Fibroblast of lung (primary cell): ENCODE measurements around the gene PRPS2. TPM values are rescaled to one million over a fixed set of nuclear protein-coding genes. Genes with fewer than 3 reads are reported as not detected.

Source experiments
- DNase-seq, 2 donors: peaks; one replicate each; pipeline versions ENCODE4 v3.0.0 to v3.0.0-alpha.2; 2010; ENCODE audit warnings: low read depth in 2 of 2
- H2AFZ ChIP-seq: 2 replicates; pipeline ENCODE4 v1.5.1; 2012; ENCODE audit warnings: low read length, control low read depth, inconsistent platforms
- H3K27ac ChIP-seq: 2 replicates; pipeline ENCODE4 v1.5.1; 2011; ENCODE audit warnings: low read length, control low read depth; ENCODE audit not compliant: insufficient read depth
- H3K27me3 ChIP-seq: 2 replicates; pipeline ENCODE4 v1.5.1; 2011; ENCODE audit warnings: mild to moderate bottlenecking, low read length; ENCODE audit not compliant: control insufficient read depth, insufficient read depth
- H3K36me3 ChIP-seq: 2 replicates; pipeline ENCODE4 v1.5.1; 2011; ENCODE audit warnings: low read length; ENCODE audit not compliant: control insufficient read depth, insufficient read depth
- H3K4me1 ChIP-seq: 2 replicates; pipeline ENCODE4 v1.5.1; 2011; ENCODE audit warnings: low read length; ENCODE audit not compliant: control insufficient read depth, insufficient read depth; ENCODE audit errors: extremely low read depth
- H3K4me2 ChIP-seq: 2 replicates; pipeline ENCODE4 v1.5.1; 2011; ENCODE audit warnings: low read length, control low read depth; ENCODE audit not compliant: insufficient read depth; ENCODE audit errors: extremely low read depth
- H3K4me3 ChIP-seq, 4 experiments: fragments of 200-600 bp in 1 of 4; sonication (generic) in 1 of 4; replicated peaks in 1 of 4; 2 replicates each; pipeline ENCODE4 v1.5.1; 2011 to 2016; ENCODE audit warnings: low read length in 4 of 4, low read depth in 3 of 4, mild to moderate bottlenecking in 3 of 4, control low read depth in 2 of 4, inconsistent platforms in 1 of 4, mixed read lengths in 1 of 4; ENCODE audit not compliant: insufficient read depth in 1 of 4; ENCODE audit errors: control extremely low read depth in 1 of 4
- H3K79me2 ChIP-seq: 2 replicates; pipeline ENCODE4 v1.5.1; 2012; ENCODE audit warnings: mild to moderate bottlenecking, low read length, inconsistent platforms; ENCODE audit not compliant: control insufficient read depth, insufficient read depth
- H3K9ac ChIP-seq: 2 replicates; pipeline ENCODE4 v1.5.1; 2011; ENCODE audit warnings: mild to moderate bottlenecking, low read length, control low read depth; ENCODE audit not compliant: insufficient read depth
- H3K9me3 ChIP-seq: 2 replicates; pipeline ENCODE4 v1.5.1; 2012; ENCODE audit warnings: low read depth, low read length; ENCODE audit not compliant: control insufficient read depth, insufficient read depth
- H4K20me1 ChIP-seq: 2 replicates; pipeline ENCODE4 v1.5.1; 2011; ENCODE audit warnings: low read length; ENCODE audit not compliant: control insufficient read depth, insufficient read depth; ENCODE audit errors: extremely low read depth
- CTCF ChIP-seq, 2 donors: IDR thresholded peaks in 1 of 2; conservative IDR thresholded peaks in 1 of 2; 1 replicate in 1 of 2; 2 replicates in 1 of 2; pipeline ENCODE4 v1.5.1; 2011 to 2012; ENCODE audit warnings: low read length in 2 of 2, control low read depth in 1 of 2, inconsistent platforms in 1 of 2, low read depth in 1 of 2, mild to moderate bottlenecking in 1 of 2
- EZH2 ChIP-seq: IDR thresholded peaks from 2 replicates; pipeline ENCODE4 v1.5.1; 2012; ENCODE audit warnings: low read length, control low read depth, mild to moderate bottlenecking; ENCODE audit errors: missing control alignments
- polyA plus RNA-seq, 2 donors: library from polyadenylated mRNA; depleted of rRNA in 1 of 2; stranded (reverse) in 1 of 2; unstranded in 1 of 2; fragments of >200 nt; gene quantifications; 2 replicates each; pipeline ENCODE4 v1.2.1, GENCODE V29; 2011 to 2012; ENCODE audit warnings: missing spikeins in 1 of 2
- total RNA-seq: library from RNA; depleted of rRNA; stranded (reverse); fragments of >200 nt; gene quantifications from 2 replicates; pipeline ENCODE4 v1.2.1, GENCODE V29; 2014

The PRPS2 gene
- total and polyA plus RNA-seq, 2 donors (not counting 1 experiment from before 2014, with no cell fraction given): 13.6 to 25.3 TPM

- H3K27ac ChIP-seq: no peak overlapping the region
- no peaks in the 10 kb centered on the region for H3K4me1 ChIP-seq
- H3K79me2 ChIP-seq: no peaks in the 10 kb centered on the region
- H3K4me3 ChIP-seq: no peak overlapping the region
- H4K20me1 ChIP-seq: no peaks in the 10 kb centered on the region
- H3K4me2 ChIP-seq: no peak overlapping the region
- no peaks in the 10 kb centered on the region for H3K9me3 ChIP-seq
- no peak for DNase-seq
- H3K27me3 ChIP-seq: no peaks in the 10 kb centered on the region
- no peak for TF ChIP-seq EZH2
- H3K9ac ChIP-seq: no peak overlapping the region
- no peak overlapping the region for H2AFZ ChIP-seq
- no peaks in the 10 kb centered on the region for H3K36me3 ChIP-seq
Observed at GRCh38 chrX:12767856-12768255, 23.4 kb upstream of the PRPS2 start.

GRCh38 chrX:12768491-12768890 is 22.7 kb upstream of the PRPS2 start:
- H3K79me2 ChIP-seq: no peaks in the 10 kb centered on the region
- TF ChIP-seq CTCF (conservative IDR thresholded peaks at IDR 0.05 in 1 of 2, IDR thresholded peaks at IDR 0.05 in 1 of 2; ENCODE audit: low read depth in 1 of 2, low read length in 2 of 2) (no peak), EZH2 (no peak)

GRCh38 chrX:12770440-12770839 is 20.8 kb upstream of the PRPS2 start:
- H3K4me1 ChIP-seq: no peaks in the 10 kb centered on the region
- no peak overlapping the region for H3K9ac ChIP-seq
- no peaks in the 10 kb centered on the region for H3K9me3 ChIP-seq
- H3K27me3 ChIP-seq: no peaks in the 10 kb centered on the region
- no peak overlapping the region for H2AFZ ChIP-seq
- no peak overlapping the region for H3K4me3 ChIP-seq
- peak in 1 of 2 donors; percentile 39 for DNase-seq
- H3K36me3 ChIP-seq: no peaks in the 10 kb centered on the region
- H3K79me2 ChIP-seq: no peaks in the 10 kb centered on the region
- H3K4me2 ChIP-seq: no peak overlapping the region
- TF ChIP-seq EZH2 (no peak), CTCF (conservative IDR thresholded peaks at IDR 0.05 in 1 of 2, IDR thresholded peaks at IDR 0.05 in 1 of 2; ENCODE audit: low read depth in 1 of 2, low read length in 2 of 2) (peak; percentile 16 to 47)
- H3K27ac ChIP-seq: no peak overlapping the region
- H4K20me1 ChIP-seq: no peaks in the 10 kb centered on the region

More at GRCh38 chrX:12768491-12768890, 22.7 kb upstream of the PRPS2 start:
- Histone ChIP-seq H4K20me1 (no peaks in the 10 kb centered on the region), H3K4me3 (no peak overlapping the region), H3K4me1 (no peaks in the 10 kb centered on the region), H3K4me2 (no peak overlapping the region), H2AFZ (no peak overlapping the region), H3K27me3 (no peaks in the 10 kb centered on the region), H3K9me3 (no peaks in the 10 kb centered on the region), H3K36me3 (no peaks in the 10 kb centered on the region), H3K27ac (no peak overlapping the region), H3K9ac (no peak overlapping the region)
- DNase-seq: no peak
